Prostate gland (tissue), 2 donors: Measurements from ENCODE around the gene PLOD3. TPM values are rescaled to one million over a fixed set of nuclear protein-coding genes. Genes with fewer than 3 reads are reported as not detected.

Experiments used
- DNase-seq: peaks from one replicate; pipeline ENCODE4 v3.0.0-alpha.2; 2019; ENCODE audit warnings: low spot score
- H3K27ac ChIP-seq, 2 donors: fragments of 200-600 bp; sonication (generic); 2 replicates each; pipeline ENCODE4 v1.5.1; 2017 to 2019
- H3K27me3 ChIP-seq: fragments of 200-600 bp; sonication (generic); replicated peaks from 2 replicates; pipeline ENCODE4 v1.5.1; 2019; ENCODE audit not compliant: insufficient read depth
- H3K36me3 ChIP-seq, 2 donors: fragments of 200-600 bp; sonication (generic); 1 replicate in 1 of 2; 2 replicates in 1 of 2; pipeline versions ENCODE4 v1.5.1 to v1.8.1; 2017 to 2019
- H3K4me1 ChIP-seq: fragments of 200-600 bp; sonication (generic); replicated peaks from 2 replicates; pipeline ENCODE4 v1.5.1; 2019
- H3K4me3 ChIP-seq, 2 donors: fragments of 200-600 bp; sonication (generic); 2 replicates each; pipeline ENCODE4 v1.5.1; 2017 to 2019
- H3K9me3 ChIP-seq: fragments of 200-600 bp; sonication (generic); 2 replicates; pipeline ENCODE4 v1.5.1; 2017
- CTCF ChIP-seq, 4 experiments: fragments of 200-600 bp in 2 of 4; fragments of 450-650 bp in 2 of 4; sonication (generic) in 2 of 4; IDR thresholded peaks; 1 replicate in 3 of 4; 2 replicates in 1 of 4; pipeline ENCODE4 v1.5.1; 2016 to 2019; ENCODE audit warnings: antibody characterized with exemption in 4 of 4, mild to moderate bottlenecking in 2 of 4, moderate library complexity in 2 of 4
- POLR2A ChIP-seq: fragments of 450-650 bp; IDR thresholded peaks from one replicate; pipeline ENCODE4 v1.6.1; 2016; ENCODE audit warnings: antibody characterized with exemption, mild to moderate bottlenecking
- POLR2AphosphoS5 ChIP-seq: sonication (generic); formaldehyde crosslinking; IDR thresholded peaks from one replicate; pipeline ENCODE4 v1.6.1; 2017; ENCODE audit warnings: antibody characterized with exemption
- WGBS: methylation state at CpG from one replicate; pipeline ENCODE4 v1.1.5; 2018; 5-methylcytosine and 5-hydroxymethylcytosine counted together
- intact Hi-C: fragments of 100-400 bp; cut with DNase I; formaldehyde crosslinking; loops from one replicate; pipeline ENCODE4 v1.14.2; 2022
- microRNA-seq: library from miRNA; unstranded; fragments of <30 nt; microRNA quantifications from one replicate; pipeline ENCODE4, GENCODE V29; 2016
- small RNA-seq, 2 donors: library from RNA; depleted of rRNA; stranded (forward); fragments of <200 nt; gene quantifications; one replicate each; pipeline ENCODE3, GENCODE V24; 2016
- total RNA-seq, 2 donors: library from RNA; depleted of rRNA; stranded (reverse); fragments of >200 nt; gene quantifications; one replicate each; pipeline ENCODE4 v1.1.0, GENCODE V29; 2016

PLOD3 gene
- total RNA-seq, 2 donors from 2014 or later: 24.2 to 52.5 TPM

GRCh38 chr7:101160910-101161309 is 56.5 kb downstream of the PLOD3 start:
- H3K4me3 ChIP-seq: no peak overlapping the region
- H3K27ac ChIP-seq: no peak overlapping the region
- TF ChIP-seq POLR2AphosphoS5: no peak
- no peak for TF ChIP-seq POLR2A
- TF ChIP-seq CTCF (IDR thresholded peaks at IDR 0.05): no peak
- H3K36me3 ChIP-seq: no peaks in the 10 kb centered on the region
- H3K27me3 ChIP-seq: peaks cover 2% of the 10 kb centered on the region
- peaks cover 13% of the 10 kb centered on the region for H3K4me1 ChIP-seq
- intact Hi-C loops: no loop called here
- H3K9me3 ChIP-seq: no peaks in the 10 kb centered on the region
- DNase-seq: no peak

GRCh38 chr7:101159696-101160674 is 57.4 kb downstream of the PLOD3 start:
- Histone ChIP-seq H3K27me3 (no peaks in the 10 kb centered on the region), H3K36me3 (no peaks in the 10 kb centered on the region), H3K4me3 (no peak overlapping the region), H3K27ac (no peak overlapping the region), H3K4me1 (peaks cover 16% of the 10 kb centered on the region), H3K9me3 (no peaks in the 10 kb centered on the region)
- TF ChIP-seq POLR2AphosphoS5: no peak
- no peak for TF ChIP-seq POLR2A
- TF ChIP-seq CTCF (IDR thresholded peaks at IDR 0.05): no peak
- intact Hi-C loops: no loop called here
- 79% methylated on average over 31 of the region's 31 CpGs for WGBS
- no peak for DNase-seq

GRCh38 chr7:101156866-101157589 is 60.4 kb downstream of the PLOD3 start:
- H3K27ac ChIP-seq: no peak overlapping the region
- H3K4me1 ChIP-seq: peaks cover 4% of the 10 kb centered on the region
- H3K36me3 ChIP-seq: no peaks in the 10 kb centered on the region
- H3K4me3 ChIP-seq: no peak overlapping the region
- no peaks in the 10 kb centered on the region for H3K27me3 ChIP-seq
- 87% methylated on average over 14 of the region's 14 CpGs for WGBS
- intact Hi-C loops: no loop called here
- no peak for DNase-seq
- H3K9me3 ChIP-seq: no peaks in the 10 kb centered on the region
- TF ChIP-seq CTCF (IDR thresholded peaks at IDR 0.05): no peak
- no peak for TF ChIP-seq POLR2A
- TF ChIP-seq POLR2AphosphoS5: no peak

GRCh38 chr7:101156277-101156676 is 61.1 kb downstream of the PLOD3 start:
- no peak for DNase-seq

More at GRCh38 chr7:101156277-101156676, 61.1 kb downstream of the PLOD3 start:
- TF ChIP-seq POLR2A (no peak), CTCF (IDR thresholded peaks at IDR 0.05) (no peak), POLR2AphosphoS5 (no peak)
- no peaks in the 10 kb centered on the region for H3K36me3 ChIP-seq
- 87% methylated on average over 6 of the region's 6 CpGs for WGBS
- no peaks in the 10 kb centered on the region for H3K27me3 ChIP-seq
- no peak overlapping the region for H3K4me3 ChIP-seq
- intact Hi-C loops: no loop called here
- peaks cover 4% of the 10 kb centered on the region for H3K4me1 ChIP-seq
- H3K9me3 ChIP-seq: no peaks in the 10 kb centered on the region
- no peak overlapping the region for H3K27ac ChIP-seq

Small RNA genes within 50 kb of the gene (microRNA-seq; reads per million reads assigned to microRNA genes)
- gene MIR4653: not detected

Small RNA genes within 50 kb of the gene (small RNA-seq; reads per million reads assigned to genes)
- 0 reads per million in 2 donors for gene MIR4653

Other genes starting within 250 kb of the PLOD3 start
- gene MUC12, start 248.0 kb downstream of the PLOD3 start, total RNA-seq: 10 to 100 TPM in 1 of 2 donors, 1 to 10 TPM in 1; 4.0 to 20.9 TPM
- under 1 TPM in 1 of 2 donors, not detected in 1; 0.23 TPM for gene MUC17, start 197.5 kb downstream of the PLOD3 start, total RNA-seq
- gene TRIM56, start 132.1 kb downstream of the PLOD3 start, total RNA-seq: 10 to 100 TPM; 32.0 to 36.1 TPM
- gene SERPINE1, start 90.5 kb downstream of the PLOD3 start, total RNA-seq: 10 to 100 TPM in 1 of 2 donors, 1 to 10 TPM in 1; 3.7 to 24.4 TPM
- 10 to 100 TPM; 47.2 to 90.0 TPM for gene AP1S1, start 63.1 kb downstream of the PLOD3 start, total RNA-seq
- gene VGF, start 52.0 kb downstream of the PLOD3 start, total RNA-seq: under 1 TPM; 0.14 to 0.68 TPM
- gene NAT16, start 37.3 kb downstream of the PLOD3 start, total RNA-seq: not detected
- gene MOGAT3, start 16.5 kb downstream of the PLOD3 start, total RNA-seq: not detected
- gene ZNHIT1, start 584 bp upstream of the PLOD3 start, total RNA-seq: 100 to 1,000 TPM in 1 of 2 donors, 10 to 100 TPM in 1; 75.2 to 109 TPM
- 10 to 100 TPM in 1 of 2 donors, 1 to 10 TPM in 1; 9.2 to 17.4 TPM for gene CLDN15, start 20.2 kb upstream of the PLOD3 start, total RNA-seq
- 100 to 1,000 TPM; 238 to 256 TPM for gene FIS1, start 27.5 kb upstream of the PLOD3 start, total RNA-seq
- gene IFT22, start 104.2 kb upstream of the PLOD3 start, total RNA-seq: 10 to 100 TPM; 24.7 to 37.7 TPM
- 10 to 100 TPM in 1 of 2 donors, 1 to 10 TPM in 1; 3.8 to 10.3 TPM for gene COL26A1, start 145.3 kb upstream of the PLOD3 start, total RNA-seq